IPS DF 6.9 (cell line): ENCODE measurements around the gene DLX3.

ENCODE experiments used
- DNase-seq: peaks from one replicate; pipeline ENCODE4 v3.0.0-alpha.2; 2013; ENCODE audit warnings: low read depth, low spot score
- H3K27ac ChIP-seq: one replicate; pipeline ENCODE4 v1.5.1; 2013; ENCODE audit warnings: low read length, control low read depth
- H3K27me3 ChIP-seq: 2 replicates; pipeline ENCODE4 v1.6.1; 2013; ENCODE audit warnings: mild to moderate bottlenecking, low read length; ENCODE audit not compliant: control insufficient read depth, insufficient read depth
- H3K36me3 ChIP-seq: 2 replicates; pipeline ENCODE4 v1.6.1; 2013; ENCODE audit warnings: low read length; ENCODE audit not compliant: control insufficient read depth, insufficient read depth
- H3K4me1 ChIP-seq: 2 replicates; pipeline ENCODE4 v1.6.1; 2013; ENCODE audit warnings: low read length; ENCODE audit not compliant: control insufficient read depth, insufficient read depth
- H3K4me3 ChIP-seq: 2 replicates; pipeline ENCODE4 v1.5.1; 2013; ENCODE audit warnings: mild to moderate bottlenecking, low read length
- H3K9me3 ChIP-seq: 2 replicates; pipeline ENCODE4 v1.6.1; 2013; ENCODE audit warnings: low read length, inconsistent platforms; ENCODE audit not compliant: control insufficient read depth, insufficient read depth
- WGBS: extraction: QIAGEN DNeasy Blood & Tissue Kit; methylation state at CpG from one replicate; pipeline ENCODE4 v1.1.7; 2013; ENCODE audit warnings: mixed read lengths, missing lambda C conversion rate; ENCODE audit not compliant: insufficient read length, insufficient coverage; 5-methylcytosine and 5-hydroxymethylcytosine counted together

The DLX3 gene

GRCh38 chr17:49967205-49967604 lies 27.8 kb downstream of the DLX3 start:
- Histone ChIP-seq H3K4me3 (no peak overlapping the region), H3K9me3 (no peaks in the 10 kb centered on the region), H3K36me3 (no peaks in the 10 kb centered on the region; the same call in 1 of the 2 replicates), H3K4me1 (peaks cover 10% of the 10 kb centered on the region; the same call in 1 of the 2 replicates), H3K27me3 (peaks cover 89% of the 10 kb centered on the region), H3K27ac (no peak overlapping the region)
- no peak for DNase-seq
- no CpG with 5 or more reads among the region's 3 CpGs for WGBS

GRCh38 chr17:49966767-49967166 lies 28.3 kb downstream of the DLX3 start:
- Histone ChIP-seq H3K4me3 (no peak overlapping the region), H3K4me1 (peaks cover 10% of the 10 kb centered on the region; the same call in 1 of the 2 replicates), H3K27me3 (peaks cover 84% of the 10 kb centered on the region), H3K9me3 (no peaks in the 10 kb centered on the region), H3K27ac (no peak overlapping the region), H3K36me3 (no peaks in the 10 kb centered on the region)
- DNase-seq = no peak
- WGBS = no CpG with 5 or more reads among the region's 3 CpGs

- Histone ChIP-seq H3K4me1 (peaks cover 10% of the 10 kb centered on the region; the same call in 1 of the 2 replicates), H3K27me3 (peaks cover 74% of the 10 kb centered on the region), H3K4me3 (no peak overlapping the region), H3K36me3 (no peaks in the 10 kb centered on the region), H3K9me3 (no peaks in the 10 kb centered on the region), H3K27ac (no peak overlapping the region)
- no CpG with 5 or more reads among the region's 16 CpGs for WGBS
- no peak for DNase-seq
These were observed 29.5 kb downstream of the DLX3 start for GRCh38 chr17:49965524-49965909.

GRCh38 chr17:49964769-49965523 lies 30.1 kb downstream of the DLX3 start:
- Histone ChIP-seq H3K9me3 (no peaks in the 10 kb centered on the region), H3K4me3 (no peak overlapping the region), H3K36me3 (no peaks in the 10 kb centered on the region), H3K4me1 (peaks cover 8% of the 10 kb centered on the region; the same call in 1 of the 2 replicates), H3K27ac (no peak overlapping the region), H3K27me3 (peaks cover 69% of the 10 kb centered on the region)
- no peak for DNase-seq
- WGBS = no CpG with 5 or more reads among the region's 52 CpGs

GRCh38 chr17:49964303-49964768 lies 30.7 kb downstream of the DLX3 start:
- Histone ChIP-seq H3K4me3 (no peak overlapping the region), H3K27me3 (peaks cover 63% of the 10 kb centered on the region)
- no peak for DNase-seq

GRCh38 chr17:49963626-49964302 lies 31.3 kb downstream of the DLX3 start:
- no peak for DNase-seq
- Histone ChIP-seq H3K27me3 (peaks cover 63% of the 10 kb centered on the region), H3K4me3 (no peak overlapping the region; the same call in 1 of the 2 replicates), H3K4me1 (peaks cover 8% of the 10 kb centered on the region; the same call in 1 of the 2 replicates), H3K36me3 (no peaks in the 10 kb centered on the region), H3K27ac (no peak overlapping the region), H3K9me3 (no peaks in the 10 kb centered on the region)
- WGBS = no CpG with 5 or more reads among the region's 52 CpGs

More at GRCh38 chr17:49964303-49964768, 30.7 kb downstream of the DLX3 start:
- Histone ChIP-seq H3K4me1 (peaks cover 8% of the 10 kb centered on the region; the same call in 1 of the 2 replicates), H3K9me3 (no peaks in the 10 kb centered on the region), H3K36me3 (no peaks in the 10 kb centered on the region), H3K27ac (no peak overlapping the region)
- WGBS = no CpG with 5 or more reads among the region's 18 CpGs

GRCh38 chr17:49963309-49963625 lies 31.8 kb downstream of the DLX3 start:
- Histone ChIP-seq H3K4me1 (peaks cover 8% of the 10 kb centered on the region; the same call in 1 of the 2 replicates), H3K36me3 (no peaks in the 10 kb centered on the region), H3K4me3 (no peak overlapping the region), H3K27ac (no peak overlapping the region), H3K9me3 (no peaks in the 10 kb centered on the region), H3K27me3 (peaks cover 62% of the 10 kb centered on the region)
- WGBS = no CpG with 5 or more reads among the region's 4 CpGs
- no peak for DNase-seq

- no peaks in the 10 kb centered on the region for H3K36me3 ChIP-seq
- no CpG with 5 or more reads among the region's 11 CpGs for WGBS
- no peaks in the 10 kb centered on the region for H3K9me3 ChIP-seq
- DNase-seq = no peak
- H3K4me3 ChIP-seq = no peak overlapping the region; the same call in 1 of the 2 replicates
- no peak overlapping the region for H3K27ac ChIP-seq
- H3K27me3 ChIP-seq = peaks cover 57% of the 10 kb centered on the region
- peaks cover 6% of the 10 kb centered on the region; the same call in 1 of the 2 replicates for H3K4me1 ChIP-seq
These were observed 32.3 kb downstream of the DLX3 start for GRCh38 chr17:49962599-49963308.

GRCh38 chr17:49959183-49959935 lies 35.7 kb downstream of the DLX3 start:
- H3K9me3 ChIP-seq = no peaks in the 10 kb centered on the region
- H3K27ac ChIP-seq = no peak overlapping the region
- no peak for DNase-seq
- peaks cover 6% of the 10 kb centered on the region; the same call in 1 of the 2 replicates for H3K4me1 ChIP-seq
- no peak overlapping the region for H3K4me3 ChIP-seq
- peaks cover 23% of the 10 kb centered on the region for H3K27me3 ChIP-seq
- no CpG with 5 or more reads among the region's 8 CpGs for WGBS
- no peaks in the 10 kb centered on the region for H3K36me3 ChIP-seq

GRCh38 chr17:49958723-49959122 lies 36.3 kb downstream of the DLX3 start:
- peaks cover 5% of the 10 kb centered on the region; the same call in 1 of the 2 replicates for H3K4me1 ChIP-seq
- H3K27ac ChIP-seq = no peak overlapping the region
- no peak for DNase-seq
- H3K36me3 ChIP-seq = no peaks in the 10 kb centered on the region
- H3K27me3 ChIP-seq = peaks cover 17% of the 10 kb centered on the region
- no peak overlapping the region for H3K4me3 ChIP-seq
- no CpG with 5 or more reads among the region's 4 CpGs for WGBS
- no peaks in the 10 kb centered on the region for H3K9me3 ChIP-seq
